Urinary bladder (tissue), 4 donors: ENCODE data around the gene TADA2B. TPM values are rescaled to one million over a fixed set of nuclear protein-coding genes. Genes with fewer than 3 reads are reported as not detected.
"Not testable (repeated sequence)": the region's sequence is repeated elsewhere in the genome, so short reads cannot be mapped to it uniquely, and the experiment has no call there.

Experiments used
- DNase-seq: peaks from one replicate; pipeline ENCODE4 v3.0.0-alpha.2; 2015; ENCODE audit errors: extremely low spot score
- H3K27ac ChIP-seq: one replicate; pipeline ENCODE4 v1.5.1; 2013; ENCODE audit warnings: low read depth, mild to moderate bottlenecking, moderate library complexity
- H3K36me3 ChIP-seq: one replicate; pipeline ENCODE4 v1.6.1; 2013; ENCODE audit warnings: mild to moderate bottlenecking, moderate library complexity; ENCODE audit not compliant: insufficient read depth
- H3K4me1 ChIP-seq: one replicate; pipeline ENCODE4 v1.6.1; 2013; ENCODE audit warnings: mild to moderate bottlenecking, moderate library complexity; ENCODE audit not compliant: insufficient read depth
- H3K4me3 ChIP-seq: one replicate; pipeline ENCODE4 v1.5.1; 2013; ENCODE audit warnings: low read depth, low read length
- WGBS: extraction: QIAGEN DNeasy Blood & Tissue Kit; methylation state at CpG from one replicate; pipeline ENCODE4 v1.1.7; 2013; 5-methylcytosine and 5-hydroxymethylcytosine counted together
- polyA plus RNA-seq: library from polyadenylated mRNA; stranded (reverse); fragments of 200-250 nt; gene quantifications from one replicate; pipeline ENCODE4 v1.2.3, GENCODE V29; 2013
- total RNA-seq: library from RNA; depleted of rRNA; stranded (reverse); fragments of >200 nt; gene quantifications from one replicate; pipeline ENCODE4 v1.2.3, GENCODE V29; 2014
- donor health status: healthy with polysubstance abuse.
- donor health status: healthy.

The TADA2B gene
- total and polyA plus RNA-seq, 2 donors = 12.7 to 23.5 TPM

GRCh38 chr4:7075962-7076695 is 33.0 kb downstream of the TADA2B start:
- WGBS = 85% methylated on average over 25 of the region's 25 CpGs
- H3K4me1 ChIP-seq = no peaks in the 10 kb centered on the region
- no peak for DNase-seq

DNA sequence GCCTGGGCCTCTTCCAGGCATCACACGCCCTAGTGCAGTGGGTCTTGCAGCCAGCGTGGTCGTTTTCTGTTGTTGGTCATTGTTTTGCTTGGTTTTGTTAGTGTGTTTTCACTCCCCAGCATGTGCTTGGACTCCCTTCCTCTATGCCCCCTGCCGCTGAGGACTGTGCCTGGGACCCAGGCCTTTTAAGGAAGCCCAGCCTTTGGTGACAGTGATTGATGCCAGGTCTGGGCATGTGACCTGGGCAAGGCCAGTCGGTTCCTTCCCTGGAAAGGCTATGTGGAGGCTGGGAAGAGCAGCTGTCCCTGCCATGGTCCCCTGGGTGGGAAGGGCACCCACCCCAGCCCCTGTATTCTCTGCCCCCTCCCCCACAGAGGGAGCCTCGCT is 33.5 kb downstream of the TADA2B start:
- no peak for DNase-seq
- WGBS = 67% methylated on average over 6 of the region's 6 CpGs
- Histone ChIP-seq H3K27ac (no peak overlapping the region), H3K4me1 (no peaks in the 10 kb centered on the region), H3K36me3 (no peaks in the 10 kb centered on the region), H3K4me3 (no peak overlapping the region)

More at GRCh38 chr4:7075962-7076695, 33.0 kb downstream of the TADA2B start:
- Histone ChIP-seq H3K27ac (no peak overlapping the region), H3K36me3 (no peaks in the 10 kb centered on the region), H3K4me3 (no peak overlapping the region)

DNA sequence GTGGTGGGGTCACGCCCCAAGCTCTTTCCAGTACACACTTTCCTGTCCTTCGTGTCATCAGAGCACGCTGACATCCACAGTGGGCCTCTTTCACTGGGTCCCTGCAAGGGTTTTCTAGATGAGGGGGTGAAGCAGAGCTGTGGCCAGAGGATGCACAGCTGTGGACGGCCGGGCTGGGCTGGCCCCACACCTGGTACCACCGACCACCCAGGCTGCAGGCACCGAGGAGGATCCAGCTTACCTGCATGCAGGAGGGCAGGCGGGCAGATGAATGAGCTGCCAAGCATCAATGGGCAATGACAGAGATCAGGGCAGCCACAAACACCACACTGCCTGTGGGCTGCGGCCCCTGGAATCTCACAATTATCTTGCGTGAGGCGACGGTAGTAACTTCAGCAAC is 34.2 kb downstream of the TADA2B start:
- WGBS = 92% methylated on average over 12 of the region's 12 CpGs
- DNase-seq = no peak
- H3K4me3 ChIP-seq = no peak overlapping the region
- H3K36me3 ChIP-seq = no peaks in the 10 kb centered on the region
- no peak overlapping the region for H3K27ac ChIP-seq
- no peaks in the 10 kb centered on the region for H3K4me1 ChIP-seq

- H3K27ac ChIP-seq = no peak overlapping the region
- 86% methylated on average over 5 of the region's 5 CpGs for WGBS
- no peaks in the 10 kb centered on the region for H3K36me3 ChIP-seq
- DNase-seq = no peak
- H3K4me1 ChIP-seq = no peaks in the 10 kb centered on the region
- H3K4me3 ChIP-seq = no peak overlapping the region
Measured at GRCh38 chr4:7078025-7078424, 34.9 kb downstream of the TADA2B start.

- H3K4me3 ChIP-seq, H3K4me1 ChIP-seq, H3K36me3 ChIP-seq, H3K27ac ChIP-seq, DNase-seq: not testable (repeated sequence)
Measured at GRCh38 chr4:7079483-7079882, 36.3 kb downstream of the TADA2B start.

- H3K36me3 ChIP-seq, H3K4me3 ChIP-seq, H3K4me1 ChIP-seq, DNase-seq, H3K27ac ChIP-seq: not testable (repeated sequence)
- 85% methylated on average over 2 of the region's 2 CpGs for WGBS
Measured at GRCh38 chr4:7079909-7080308, 36.7 kb downstream of the TADA2B start.

DNA sequence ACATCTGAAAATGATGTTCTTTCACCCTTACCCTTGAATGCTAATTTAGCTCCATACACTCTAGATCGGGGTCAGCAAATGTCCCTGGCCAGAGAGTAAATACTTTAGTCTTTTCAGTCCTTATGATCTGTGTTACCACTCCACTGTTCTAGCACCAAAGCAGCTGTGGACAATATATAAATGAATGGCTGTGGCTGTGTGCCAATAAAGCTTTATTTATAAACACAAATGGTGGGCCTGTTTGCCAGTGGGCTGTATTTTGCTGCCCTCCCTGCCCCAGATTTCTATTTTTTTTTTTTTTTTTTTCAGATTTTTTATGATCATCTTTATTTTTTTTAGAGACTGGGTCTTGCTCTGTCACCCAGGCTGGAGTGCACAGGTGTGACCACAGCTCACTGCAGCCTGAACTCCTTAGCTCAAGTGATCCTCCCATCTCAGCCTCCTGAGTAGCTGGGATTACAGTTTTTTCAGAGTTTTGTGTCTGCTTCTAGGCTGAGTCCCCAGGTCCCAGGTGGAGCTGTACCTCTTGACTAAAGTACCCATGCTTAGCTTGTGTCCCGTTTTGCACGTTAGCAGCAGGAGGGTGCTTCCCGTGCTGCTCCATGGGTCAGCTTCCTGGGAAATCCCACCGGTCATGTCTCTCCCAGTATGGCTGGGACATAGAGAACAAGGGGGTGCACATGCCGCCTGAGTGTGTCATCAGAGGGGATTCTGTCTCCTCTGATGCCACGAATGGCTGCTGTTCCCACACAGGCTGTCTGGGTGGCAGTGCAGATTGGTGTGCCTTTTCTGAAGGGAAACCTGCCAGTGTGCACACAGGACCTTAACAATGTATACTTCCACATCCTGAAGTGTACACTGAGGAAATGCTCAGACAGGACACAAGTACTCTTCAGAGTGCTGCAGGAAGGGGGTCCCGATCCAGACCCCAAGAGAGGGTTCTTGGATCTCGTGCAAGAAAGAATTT is 40.7 kb downstream of the TADA2B start:
- Histone ChIP-seq H3K36me3 (no peaks in the 10 kb centered on the region), H3K4me1 (no peaks in the 10 kb centered on the region), H3K27ac (no peak overlapping the region), H3K4me3 (no peak overlapping the region)
- no peak for DNase-seq
- WGBS = 68% methylated on average over 9 of the region's 9 CpGs

- H3K27ac ChIP-seq, H3K4me1 ChIP-seq, H3K36me3 ChIP-seq, DNase-seq, H3K4me3 ChIP-seq: not testable (repeated sequence)
- 50% methylated on average over 9 of the region's 9 CpGs for WGBS
Measured at GRCh38 chr4:7084564-7084961, 41.4 kb downstream of the TADA2B start.

- DNase-seq = no peak
Measured at GRCh38 chr4:7086384-7086783, 43.2 kb downstream of the TADA2B start.

GRCh38 chr4:7087036-7087435 is 43.9 kb downstream of the TADA2B start:
- Histone ChIP-seq H3K27ac (no peak overlapping the region), H3K36me3 (no peaks in the 10 kb centered on the region), H3K4me1 (no peaks in the 10 kb centered on the region), H3K4me3 (no peak overlapping the region)
- WGBS = 78% methylated on average over 3 of the region's 3 CpGs
- DNase-seq = no peak

More at GRCh38 chr4:7086384-7086783, 43.2 kb downstream of the TADA2B start:
- 36% methylated on average over 1 of the region's 1 CpG for WGBS
- no peak overlapping the region for H3K4me3 ChIP-seq
- H3K27ac ChIP-seq = no peak overlapping the region
- H3K36me3 ChIP-seq = no peaks in the 10 kb centered on the region
- H3K4me1 ChIP-seq = no peaks in the 10 kb centered on the region

GRCh38 chr4:7089213-7089986 is 46.2 kb downstream of the TADA2B start:
- H3K27ac ChIP-seq = no peak overlapping the region
- WGBS = 33% methylated on average over 5 of the region's 5 CpGs
- no peaks in the 10 kb centered on the region for H3K4me1 ChIP-seq
- H3K36me3 ChIP-seq = no peaks in the 10 kb centered on the region
- H3K4me3 ChIP-seq = no peak overlapping the region
- DNase-seq = no peak

GRCh38 chr4:7092026-7092425 is 48.9 kb downstream of the TADA2B start:
- Histone ChIP-seq H3K4me1 (no peaks in the 10 kb centered on the region), H3K36me3 (no peaks in the 10 kb centered on the region), H3K4me3 (no peak overlapping the region), H3K27ac (no peak overlapping the region)
- 71% methylated on average over 3 of the region's 3 CpGs for WGBS
- DNase-seq = no peak

- H3K36me3 ChIP-seq = no peaks in the 10 kb centered on the region
- 80% methylated on average over 10 of the region's 10 CpGs for WGBS
- H3K4me1 ChIP-seq = no peaks in the 10 kb centered on the region
- no peak for DNase-seq
- no peak overlapping the region for H3K4me3 ChIP-seq
- H3K27ac ChIP-seq = no peak overlapping the region
Measured at GRCh38 chr4:7094916-7095315, 51.7 kb downstream of the TADA2B start.
